ENCODE results near the gene MYOZ2. TPM values are rescaled to one million over a fixed set of nuclear protein-coding genes. Genes with fewer than 3 reads are reported as not detected.

The MYOZ2 gene
- total RNA-seq (2022; extraction: Qiagen RNA extraction; ENCODE audit: low read depth), result not detected in 5 replicates

DNA sequence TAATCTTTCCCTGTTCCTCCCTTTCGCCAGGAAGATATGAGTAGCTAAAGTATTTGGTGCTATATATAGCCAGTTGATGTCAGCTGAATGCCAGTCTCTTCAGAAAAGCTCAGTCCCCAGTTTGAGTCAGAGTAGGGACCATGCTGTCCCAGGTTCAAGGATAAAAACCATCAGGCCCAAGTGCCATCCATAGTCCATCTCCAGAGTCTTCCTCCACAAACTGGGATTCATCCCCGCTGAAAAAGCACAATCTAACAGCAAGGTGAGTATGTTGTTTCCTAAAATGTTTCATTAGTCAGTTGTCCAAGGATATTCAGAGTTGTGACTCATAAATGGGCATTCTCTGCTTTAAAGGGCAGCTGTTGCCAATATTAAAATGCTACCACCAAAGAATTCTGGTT, at the start of gene MYOZ2:
TSS of gene MYOZ2 (plus strand) at position 112 of the 401 bp plus-strand sequence. CDS start 694 bp downstream, outside the sequence.

DNA sequence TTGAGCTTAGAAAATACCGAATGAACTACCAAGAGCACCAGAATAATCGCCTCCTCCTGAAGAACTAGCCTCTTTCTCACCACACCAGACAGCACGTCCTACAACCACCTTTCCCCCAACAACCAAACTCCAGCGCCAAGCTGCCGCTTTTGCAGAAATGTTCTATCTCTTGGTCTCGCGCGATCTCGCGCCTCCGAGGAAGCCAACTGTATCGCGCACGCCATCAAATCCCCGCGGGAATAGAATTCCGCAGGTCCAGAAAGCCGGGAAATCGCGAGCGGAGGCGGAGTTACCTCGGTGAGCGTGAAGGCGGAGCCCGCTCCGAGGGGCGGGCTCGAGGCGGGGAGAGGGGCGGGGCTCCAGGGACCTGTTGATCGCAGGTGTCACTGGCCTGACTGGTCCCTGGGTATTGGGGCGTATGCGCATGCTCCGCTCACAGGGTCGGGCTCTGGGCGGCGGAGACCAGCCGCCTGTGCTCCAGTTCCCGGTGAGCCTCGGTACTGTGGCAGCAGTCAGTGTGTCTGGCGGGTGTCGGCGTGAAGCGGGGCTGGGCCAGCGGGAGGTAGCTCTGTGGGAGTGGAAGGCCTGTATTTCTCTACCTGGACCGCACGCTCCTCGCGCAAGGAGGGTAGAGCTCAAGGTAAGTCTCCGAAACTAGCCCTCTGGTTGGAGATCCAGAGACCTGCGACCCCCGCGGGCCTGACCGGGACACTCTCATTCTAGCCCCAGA, 76.8 kb downstream of the MYOZ2 start, which contains the start of gene USP53:
TSS of gene USP53 (plus strand) at position 480 of the 730 bp plus-strand sequence. CDS start 27,047 bp downstream, outside the sequence.

Other genes with a start within 250 kb of the MYOZ2 start
- 0.98 to 1.7 TPM (median 1.1 TPM) in 5 replicates for gene SYNPO2, start 247.0 kb upstream of the MYOZ2 start, total RNA-seq (2022; extraction: Qiagen RNA extraction; ENCODE audit: low read depth)
- gene USP53, start 76.9 kb downstream of the MYOZ2 start, total RNA-seq (2022; extraction: Qiagen RNA extraction; ENCODE audit: low read depth), result 5.3 to 10.9 TPM (median 9.0 TPM) in 5 replicates
- not detected in 5 replicates for gene FABP2, start 186.3 kb downstream of the MYOZ2 start, total RNA-seq (2022; extraction: Qiagen RNA extraction; ENCODE audit: low read depth)

All from A549 treated with ZK216348 at 1 μM for 4 hours (cell line).